Astrocyte (in vitro differentiated cells and primary cell): Measurements from ENCODE around the gene DTNA. TPM values are rescaled to one million over a fixed set of nuclear protein-coding genes. Genes with fewer than 3 reads are reported as not detected.

Experiments
- DNase-seq: peaks from one replicate; pipeline ENCODE4 v3.0.0-alpha.2; 2010; ENCODE audit warnings: low read depth
- FAIRE-seq: peaks from 2 replicates; lab custom pipeline; 2011; peaks lifted over from hg19 to GRCh38; lab: Jason Lieb, UNC
- H2AFZ ChIP-seq: 2 replicates; pipeline ENCODE4 v1.6.0; 2012; ENCODE audit warnings: low read depth, low read length, inconsistent platforms
- H3K27ac ChIP-seq: 2 replicates; pipeline ENCODE4 v1.5.1; 2011; ENCODE audit warnings: low read depth, low read length, inconsistent platforms
- H3K27me3 ChIP-seq: 2 replicates; pipeline ENCODE4 v1.6.0; 2011; ENCODE audit warnings: low read length, inconsistent platforms; ENCODE audit not compliant: insufficient read depth
- H3K36me3 ChIP-seq: 2 replicates; pipeline ENCODE4 v1.5.1; 2011; ENCODE audit warnings: low read length, inconsistent platforms; ENCODE audit not compliant: insufficient read depth
- H3K4me1 ChIP-seq: 2 replicates; pipeline ENCODE4 v1.5.1; 2011; ENCODE audit warnings: low read length, inconsistent platforms; ENCODE audit not compliant: insufficient read depth
- H3K4me2 ChIP-seq: 2 replicates; pipeline ENCODE4 v1.6.0; 2012; ENCODE audit warnings: low read length, inconsistent platforms
- H3K4me3 ChIP-seq: 2 replicates; pipeline ENCODE4 v1.5.1; 2011; ENCODE audit warnings: low read depth, mild to moderate bottlenecking, low read length, inconsistent platforms; ENCODE audit not compliant: insufficient read depth
- H3K79me2 ChIP-seq: 2 replicates; pipeline ENCODE4 v1.6.0; 2012; ENCODE audit warnings: mild to moderate bottlenecking, low read length, inconsistent platforms; ENCODE audit not compliant: insufficient read depth
- H3K9ac ChIP-seq: 2 replicates; pipeline ENCODE4 v1.6.0; 2012; ENCODE audit warnings: mild to moderate bottlenecking, low read length, inconsistent platforms
- H3K9me3 ChIP-seq: 2 replicates; pipeline ENCODE4 v1.5.1; 2012; ENCODE audit warnings: low read depth, mild to moderate bottlenecking, low read length, inconsistent platforms; ENCODE audit not compliant: insufficient read depth
- H4K20me1 ChIP-seq: 2 replicates; pipeline ENCODE4 v1.6.0; 2012; ENCODE audit warnings: low read length, inconsistent platforms; ENCODE audit not compliant: insufficient read depth
- H3K27ac Mint-ChIP-seq: one replicate; pipeline ENCODE4 v1.8.0; 2021; ENCODE audit warnings: mild to moderate bottlenecking, mixed read lengths; ENCODE audit not compliant: unreplicated experiment
- H3K27me3 Mint-ChIP-seq: one replicate; pipeline ENCODE4 v1.8.0; 2021; ENCODE audit warnings: low read depth, mixed read lengths; ENCODE audit not compliant: unreplicated experiment
- H3K36me3 Mint-ChIP-seq: one replicate; pipeline ENCODE4 v1.8.0; 2021; ENCODE audit warnings: low read depth, mixed read lengths; ENCODE audit not compliant: unreplicated experiment
- H3K4me1 Mint-ChIP-seq: one replicate; pipeline ENCODE4 v1.8.0; 2021; ENCODE audit warnings: low read depth, mixed read lengths; ENCODE audit not compliant: unreplicated experiment
- H3K4me3 Mint-ChIP-seq: one replicate; pipeline ENCODE4 v1.8.0; 2021; ENCODE audit warnings: mild to moderate bottlenecking, moderate library complexity, mixed read lengths; ENCODE audit not compliant: unreplicated experiment
- H3K9me3 Mint-ChIP-seq: one replicate; pipeline ENCODE4 v1.8.0; 2021; ENCODE audit warnings: mild to moderate bottlenecking, mixed read lengths; ENCODE audit not compliant: unreplicated experiment
- CTCF ChIP-seq: IDR thresholded peaks from 2 replicates; pipeline ENCODE4 v1.5.1; 2011; ENCODE audit warnings: low read depth, mild to moderate bottlenecking, inconsistent platforms, low read length, moderate library complexity; ENCODE audit not compliant: insufficient read depth
- EZH2 ChIP-seq: IDR thresholded peaks from 2 replicates; pipeline ENCODE4 v1.6.1; 2012; ENCODE audit warnings: mild to moderate bottlenecking, low read length, inconsistent platforms; ENCODE audit not compliant: insufficient read depth
- total RNA-seq: library from RNA; stranded (reverse); gene quantifications from 2 replicates; pipeline ENCODE4 v1.2.1, GENCODE V29; 2021

DTNA gene
- total RNA-seq, 1 donor from 2014 or later, result 41.1 TPM

- Mint-ChIP-seq H3K4me1 (peaks cover 14% of the 10 kb centered on the region), H3K27ac (no peak overlapping the region), H3K36me3 (peaks cover 1% of the 10 kb centered on the region), H3K27me3 (no peaks in the 10 kb centered on the region), H3K9me3 (no peaks in the 10 kb centered on the region), H3K4me3 (no peak overlapping the region)
- Histone ChIP-seq H3K9ac (no peak overlapping the region), H3K4me2 (no peak overlapping the region), H3K79me2 (no peaks in the 10 kb centered on the region), H3K9me3 (no peaks in the 10 kb centered on the region), H3K4me1 (peaks cover 8% of the 10 kb centered on the region), H3K4me3 (no peak overlapping the region), H3K36me3 (no peaks in the 10 kb centered on the region), H4K20me1 (no peaks in the 10 kb centered on the region), H3K27me3 (no peaks in the 10 kb centered on the region), H2AFZ (no peak overlapping the region), H3K27ac (no peak overlapping the region)
- DNase-seq, result no peak
- TF ChIP-seq CTCF (no peak), EZH2 (no peak)
- no peak for FAIRE-seq
These were observed 89.2 kb downstream of the DTNA start for GRCh38 chr18:34799291-34799690.

- H3K9ac ChIP-seq, result no peak overlapping the region
- no peak overlapping the region for H3K4me3 ChIP-seq
- H3K4me1 ChIP-seq, result peaks cover 8% of the 10 kb centered on the region
- TF ChIP-seq CTCF, result no peak
- no peak for TF ChIP-seq EZH2
- DNase-seq (no peak), FAIRE-seq (no peak)
- H2AFZ ChIP-seq, result no peak overlapping the region
- peaks cover 14% of the 10 kb centered on the region for H3K4me1 Mint-ChIP-seq
- H3K9me3 Mint-ChIP-seq, result no peaks in the 10 kb centered on the region
- no peaks in the 10 kb centered on the region for H4K20me1 ChIP-seq
- H3K4me3 Mint-ChIP-seq, result no peak overlapping the region
- no peaks in the 10 kb centered on the region for H3K79me2 ChIP-seq
- H3K9me3 ChIP-seq, result no peaks in the 10 kb centered on the region
- no peak overlapping the region for H3K27ac ChIP-seq
- H3K27me3 Mint-ChIP-seq, result no peaks in the 10 kb centered on the region
- no peak overlapping the region for H3K4me2 ChIP-seq
- H3K27me3 ChIP-seq, result no peaks in the 10 kb centered on the region
- no peaks in the 10 kb centered on the region for H3K36me3 Mint-ChIP-seq
- no peaks in the 10 kb centered on the region for H3K36me3 ChIP-seq
- no peak overlapping the region for H3K27ac Mint-ChIP-seq
These were observed 90.3 kb downstream of the DTNA start for GRCh38 chr18:34800381-34800780.

- H3K4me2 ChIP-seq, result peak overlapping the region; percentile 26
- Mint-ChIP-seq H3K9me3 (peaks cover 2% of the 10 kb centered on the region), H3K27ac (no peak overlapping the region), H3K4me3 (no peak overlapping the region), H3K4me1 (peaks cover 14% of the 10 kb centered on the region), H3K27me3 (no peaks in the 10 kb centered on the region), H3K36me3 (no peaks in the 10 kb centered on the region)
- no peak overlapping the region for H2AFZ ChIP-seq
- FAIRE-seq (no peak), DNase-seq (peak; percentile 75)
- no peak overlapping the region for H3K9ac ChIP-seq
- peaks cover 8% of the 10 kb centered on the region for H3K4me1 ChIP-seq
- no peaks in the 10 kb centered on the region for H3K36me3 ChIP-seq
- H3K9me3 ChIP-seq, result no peaks in the 10 kb centered on the region
- H3K79me2 ChIP-seq, result no peaks in the 10 kb centered on the region
- H4K20me1 ChIP-seq, result no peaks in the 10 kb centered on the region
- no peaks in the 10 kb centered on the region for H3K27me3 ChIP-seq
- TF ChIP-seq EZH2 (no peak), CTCF (no peak)
- no peak overlapping the region for H3K4me3 ChIP-seq
- H3K27ac ChIP-seq, result no peak overlapping the region
These were observed 91.7 kb downstream of the DTNA start for GRCh38 chr18:34801774-34802173.
